ENCODE results near the gene LLPH. TPM values are rescaled to one million over a fixed set of nuclear protein-coding genes. Genes with fewer than 3 reads are reported as not detected.

Gene LLPH
- total RNA-seq, 1 experiment from 2014 or later = 33.4 TPM

- no peaks in the 10 kb centered on the region for H4K20me1 ChIP-seq (ENCODE audit: control insufficient read depth, insufficient read depth, insufficient read length)
- no peak overlapping the region for H4K8ac ChIP-seq (replicated peaks; ENCODE audit: insufficient read length, low read depth, low read length)
- H3K4ac ChIP-seq (ENCODE audit: low read depth, low read length) = no peak overlapping the region
- Mint-ChIP-seq H3K4me3 (no peak overlapping the region), H3K27me3 (ENCODE audit: low read depth) (no peaks in the 10 kb centered on the region), H3K4me1 (0 out of 4 replicates have a peak, but pooled peaks cover 0 to 3% of the 10 kb centered on the region in 2 experiments), H3K27ac (no peak overlapping the region), H3K36me3 (ENCODE audit: insufficient read depth in 1 of 3, low read depth in 3 of 3) (peaks cover 0 to 4% (median 3%) of the 10 kb centered on the region in 3 experiments; a peak in 1 of 7 replicates), H3K9me3 (peaks cover 0 to 3% of the 10 kb centered on the region in 2 experiments; a peak in 1 of 5 replicates)
- no peak overlapping the region for H2AK5ac ChIP-seq (ENCODE audit: insufficient read length, low read length)
- H2BK15ac ChIP-seq (ENCODE audit: low read depth, low read length) = no peak overlapping the region
- H3K14ac ChIP-seq (ENCODE audit: insufficient read depth, low read length) = no peak overlapping the region
- no peak for DNase-seq
- H3K9ac ChIP-seq (ENCODE audit: extremely low read depth, insufficient read length, low read length) = no peak overlapping the region
- H3T11ph ChIP-seq (ENCODE audit: low read length) = no peak overlapping the region
- no peaks in the 10 kb centered on the region for H3K27me3 ChIP-seq (ENCODE audit: insufficient read depth, low read length)
- no peak overlapping the region for H3K4me2 ChIP-seq (ENCODE audit: insufficient read depth, insufficient read length, low read length)
- H3K27ac ChIP-seq (ENCODE audit: insufficient read length, low read depth, low read length) = no peak overlapping the region
- H2BK5ac ChIP-seq (ENCODE audit: insufficient read length, low read length) = no peak overlapping the region
- H3K23ac ChIP-seq (ENCODE audit: insufficient read length, low read depth, low read length) = no peak overlapping the region
- TF ChIP-seq, protein P1, sequence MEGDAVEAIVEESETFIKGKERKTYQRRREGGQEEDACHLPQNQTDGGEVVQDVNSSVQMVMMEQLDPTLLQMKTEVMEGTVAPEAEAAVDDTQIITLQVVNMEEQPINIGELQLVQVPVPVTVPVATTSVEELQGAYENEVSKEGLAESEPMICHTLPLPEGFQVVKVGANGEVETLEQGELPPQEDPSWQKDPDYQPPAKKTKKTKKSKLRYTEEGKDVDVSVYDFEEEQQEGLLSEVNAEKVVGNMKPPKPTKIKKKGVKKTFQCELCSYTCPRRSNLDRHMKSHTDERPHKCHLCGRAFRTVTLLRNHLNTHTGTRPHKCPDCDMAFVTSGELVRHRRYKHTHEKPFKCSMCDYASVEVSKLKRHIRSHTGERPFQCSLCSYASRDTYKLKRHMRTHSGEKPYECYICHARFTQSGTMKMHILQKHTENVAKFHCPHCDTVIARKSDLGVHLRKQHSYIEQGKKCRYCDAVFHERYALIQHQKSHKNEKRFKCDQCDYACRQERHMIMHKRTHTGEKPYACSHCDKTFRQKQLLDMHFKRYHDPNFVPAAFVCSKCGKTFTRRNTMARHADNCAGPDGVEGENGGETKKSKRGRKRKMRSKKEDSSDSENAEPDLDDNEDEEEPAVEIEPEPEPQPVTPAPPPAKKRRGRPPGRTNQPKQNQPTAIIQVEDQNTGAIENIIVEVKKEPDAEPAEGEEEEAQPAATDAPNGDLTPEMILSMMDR (conservative IDR thresholded peaks at IDR 0.05) = no peak
- no peak overlapping the region for H2BK20ac ChIP-seq (ENCODE audit: low read depth, low read length, poor library complexity, severe bottlenecking)
- H3K9me3 ChIP-seq (ENCODE audit: control insufficient read depth, low read depth, low read length) = no peaks in the 10 kb centered on the region
- no peak overlapping the region for H3K56ac ChIP-seq (ENCODE audit: insufficient read length, low read depth, low read length)
- no peaks in the 10 kb centered on the region for H3K4me1 ChIP-seq (ENCODE audit: insufficient read depth, low read length)
- H3K79me1 ChIP-seq (ENCODE audit: insufficient read depth, low read depth, low read length, poor library complexity, severe bottlenecking) = no peaks in the 10 kb centered on the region
- no peaks in the 10 kb centered on the region for H3K79me2 ChIP-seq (ENCODE audit: insufficient read depth, low read length)
- no peaks in the 10 kb centered on the region for H3K23me2 ChIP-seq (ENCODE audit: insufficient read length, low read depth, low read length, poor library complexity, severe bottlenecking)
- no peak overlapping the region for H4K91ac ChIP-seq (ENCODE audit: insufficient read length, low read depth, low read length)
- H3K18ac ChIP-seq (ENCODE audit: insufficient read length, low read depth, low read length) = no peak overlapping the region
- no peak overlapping the region for H4K5ac ChIP-seq (ENCODE audit: insufficient read length, low read depth, low read length)
- no peak overlapping the region for H2AFZ ChIP-seq (ENCODE audit: low read length)
- H2BK120ac ChIP-seq (ENCODE audit: low read depth, low read length, poor library complexity, severe bottlenecking) = no peak overlapping the region
- no CpG with 5 or more reads among the region's 7 CpGs for WGBS (ENCODE audit: extremely low coverage, insufficient read length, low lambda C conversion rate)
- H2BK12ac ChIP-seq (ENCODE audit: insufficient read length, low read depth, low read length) = no peak overlapping the region
Measured at GRCh38 chr12:66072566-66072965, 58.0 kb downstream of the LLPH start.
